Stimulated activated naive CD8-positive, alpha-beta T cell treated with anti-CD3 and anti-CD28 coated beads, Interleukin-15, amount 100 ng/mL, for 72 hours (primary cell): ENCODE data around the gene LAMC2.
"Not testable (repeated sequence)": the region's sequence is repeated elsewhere in the genome, so short reads cannot be mapped to it uniquely, and the experiment has no call there.

Experiments
- ATAC-seq: fragments of 150-1000 bp; cut with Tn5 transposase; 2 replicates; pipeline ENCODE4 v1.10.0; 2021; ENCODE audit warnings: mild to moderate bottlenecking, moderate library complexity
- DNase-seq, 2 donors: peaks; one replicate each; pipeline ENCODE4 v3.0.0; 2021 to 2022
- H3K27ac Mint-ChIP-seq, 2 donors: one replicate each; pipeline ENCODE4 v1.8.0; 2022; ENCODE audit warnings: mild to moderate bottlenecking in 2 of 2, mixed read lengths in 2 of 2, moderate library complexity in 2 of 2
- H3K27me3 Mint-ChIP-seq: one replicate; pipeline ENCODE4 v1.8.0; 2022; ENCODE audit warnings: mixed read lengths
- H3K4me1 Mint-ChIP-seq: one replicate; pipeline ENCODE4 v1.8.0; 2022; ENCODE audit warnings: mild to moderate bottlenecking, mixed read lengths
- H3K4me3 Mint-ChIP-seq, 2 donors: one replicate each; pipeline ENCODE4 v1.8.0; 2022; ENCODE audit warnings: mild to moderate bottlenecking in 2 of 2, mixed read lengths in 2 of 2, moderate library complexity in 1 of 2
- H3K9me3 Mint-ChIP-seq, 2 donors: one replicate each; pipeline ENCODE4 v1.8.0; 2022; ENCODE audit warnings: mixed read lengths in 2 of 2

LAMC2 gene

DNA sequence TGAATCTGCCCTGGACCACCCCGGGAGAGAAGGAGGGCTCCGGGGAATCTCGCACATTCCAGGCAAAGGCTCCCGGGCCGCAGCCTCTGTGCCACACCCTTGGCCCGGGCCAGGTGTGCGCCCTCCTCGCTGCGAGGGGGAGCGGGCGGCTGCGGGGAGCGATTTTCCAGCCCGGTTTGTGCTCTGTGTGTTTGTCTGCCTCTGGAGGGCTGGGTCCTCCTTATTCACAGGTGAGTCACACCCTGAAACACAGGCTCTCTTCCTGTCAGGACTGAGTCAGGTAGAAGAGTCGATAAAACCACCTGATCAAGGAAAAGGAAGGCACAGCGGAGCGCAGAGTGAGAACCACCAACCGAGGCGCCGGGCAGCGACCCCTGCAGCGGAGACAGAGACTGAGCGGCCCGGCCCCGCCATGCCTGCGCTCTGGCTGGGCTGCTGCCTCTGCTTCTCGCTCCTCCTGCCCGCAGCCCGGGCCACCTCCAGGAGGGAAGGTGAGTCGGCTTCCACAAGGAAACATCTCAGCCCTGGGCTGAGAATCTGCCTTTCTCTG, at the start of gene LAMC2:
LAMC2 (plus strand) TSS at position 324 of the 550 bp plus-strand sequence; CDS start at position 413, 89 bp downstream.
- H3K4me3 Mint-ChIP-seq, result peak within 1 kb of the TSS; percentile 50 to 72
- DNase-seq, result peak; percentile 8 to 17
- H3K27ac Mint-ChIP-seq, result peak within 1 kb of the TSS; percentile 37 to 78
- H3K27me3 Mint-ChIP-seq, result peaks cover 43% of the 10 kb centered on the region
- peak; percentile 85 for ATAC-seq
- H3K4me1 Mint-ChIP-seq, result peaks cover 15% of the 10 kb centered on the region
- no peaks in the 10 kb centered on the region for H3K9me3 Mint-ChIP-seq

DNA sequence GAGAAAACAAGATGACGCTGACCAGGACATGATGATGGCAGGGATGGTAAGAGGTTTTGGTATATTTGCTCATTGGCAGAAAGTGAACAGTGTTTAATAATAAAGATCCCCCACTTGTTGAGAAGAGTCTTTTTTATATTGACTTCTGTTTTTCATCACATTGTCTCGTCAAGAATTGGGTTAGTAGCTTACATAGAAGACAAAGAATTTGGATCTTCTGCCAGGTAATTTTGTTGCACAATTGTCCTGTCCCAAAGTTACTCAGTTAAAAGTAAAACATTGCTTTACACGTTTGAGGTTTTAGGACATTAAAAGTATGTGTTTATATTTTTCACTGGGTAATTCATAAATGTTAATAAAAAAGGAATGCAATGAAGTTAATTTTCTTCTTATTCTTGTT, 48.3 kb upstream of the LAMC2 start:
- Mint-ChIP-seq H3K4me3 (no peak overlapping the region), H3K4me1 (no peaks in the 10 kb centered on the region), H3K27me3 (peaks cover 8% of the 10 kb centered on the region), H3K9me3 (no peaks in the 10 kb centered on the region), H3K27ac (no peak overlapping the region)
- DNase-seq (no peak), ATAC-seq (no peak)

DNA sequence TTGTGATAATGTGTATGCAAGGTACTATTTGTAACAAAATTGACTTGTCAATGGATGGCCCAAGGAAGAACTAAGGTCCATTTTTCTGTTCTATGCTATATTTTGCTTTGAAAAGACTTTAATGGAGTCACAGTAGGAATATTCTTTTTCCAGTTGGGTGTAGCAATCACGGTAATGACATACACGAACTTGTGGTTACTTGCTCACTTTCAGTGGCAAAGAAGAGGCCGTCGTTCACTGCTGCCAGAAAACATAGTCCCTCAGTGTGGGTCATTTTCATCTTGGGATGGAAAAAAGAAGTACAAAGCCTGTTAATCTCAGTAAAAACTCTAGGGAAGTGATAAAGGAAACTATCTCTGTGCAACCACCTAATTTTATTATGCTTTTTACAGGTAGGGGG, 47.8 kb upstream of the LAMC2 start:
- no peak for DNase-seq
- Mint-ChIP-seq H3K27ac (no peak overlapping the region), H3K4me1 (no peaks in the 10 kb centered on the region), H3K27me3 (peaks cover 13% of the 10 kb centered on the region), H3K9me3 (no peaks in the 10 kb centered on the region), H3K4me3 (no peak overlapping the region)
- ATAC-seq, result no peak

DNA sequence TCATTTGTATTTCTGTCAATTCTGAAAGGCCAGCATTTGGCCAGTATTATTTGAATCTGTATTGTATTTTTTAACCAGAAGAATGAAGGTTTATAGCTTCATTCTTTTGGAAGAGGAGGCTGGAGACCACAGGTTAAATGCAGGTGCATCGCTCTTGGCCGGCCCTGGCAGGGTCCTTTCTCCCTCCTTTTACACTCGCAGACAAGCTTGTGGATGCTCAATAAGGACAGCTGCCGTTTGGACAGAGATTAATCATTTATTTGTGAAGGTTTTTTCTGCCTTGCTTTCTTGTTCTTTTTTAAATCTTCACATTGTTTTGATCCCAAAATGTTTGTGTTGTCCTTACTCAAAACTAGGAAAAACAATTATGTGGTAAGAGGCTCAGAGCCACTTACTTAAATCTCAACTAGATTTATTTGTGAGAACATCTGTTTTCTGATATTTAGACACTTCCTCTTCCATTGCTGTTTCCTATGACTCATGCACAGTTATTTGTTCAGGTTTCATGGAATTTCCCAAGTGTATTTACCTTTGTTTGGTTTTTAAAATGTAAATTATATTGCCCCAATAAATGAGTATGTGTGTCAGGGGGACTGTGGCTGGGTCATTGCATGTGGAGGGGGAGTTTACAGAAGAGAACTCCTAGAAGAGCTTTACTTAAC, 46.7 kb upstream of the LAMC2 start:
- peaks cover 24% of the 10 kb centered on the region for H3K27me3 Mint-ChIP-seq
- DNase-seq (no peak), ATAC-seq (no peak)
- H3K9me3 Mint-ChIP-seq, result no peaks in the 10 kb centered on the region
- H3K27ac Mint-ChIP-seq, result peak overlapping the region in 1 of 2 donors; percentile 50
- H3K4me3 Mint-ChIP-seq, result no peak overlapping the region
- H3K4me1 Mint-ChIP-seq, result no peaks in the 10 kb centered on the region

DNA sequence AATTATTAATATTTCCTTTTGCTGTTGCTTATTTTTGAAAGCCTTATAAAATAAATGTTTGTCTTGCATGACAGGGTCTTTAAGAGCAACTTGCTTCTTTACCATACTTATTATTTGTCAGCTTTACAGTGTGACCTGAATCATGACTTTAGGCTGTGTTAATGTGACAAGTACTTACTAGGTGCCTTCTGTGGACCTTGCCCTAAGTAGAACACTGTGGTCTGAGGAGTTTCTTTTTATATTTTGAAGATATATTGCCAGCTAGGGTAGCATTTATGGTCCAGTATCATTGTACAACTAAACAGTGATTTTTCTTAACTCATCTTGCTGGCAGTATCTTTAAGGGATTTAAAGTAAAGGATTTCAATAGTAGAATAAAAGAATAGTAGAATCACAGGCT, 45.4 kb upstream of the LAMC2 start:
- Mint-ChIP-seq H3K27ac (no peak overlapping the region), H3K27me3 (peaks cover 27% of the 10 kb centered on the region), H3K4me3 (no peak overlapping the region), H3K9me3 (no peaks in the 10 kb centered on the region), H3K4me1 (no peaks in the 10 kb centered on the region)
- DNase-seq (no peak), ATAC-seq (no peak)

DNA sequence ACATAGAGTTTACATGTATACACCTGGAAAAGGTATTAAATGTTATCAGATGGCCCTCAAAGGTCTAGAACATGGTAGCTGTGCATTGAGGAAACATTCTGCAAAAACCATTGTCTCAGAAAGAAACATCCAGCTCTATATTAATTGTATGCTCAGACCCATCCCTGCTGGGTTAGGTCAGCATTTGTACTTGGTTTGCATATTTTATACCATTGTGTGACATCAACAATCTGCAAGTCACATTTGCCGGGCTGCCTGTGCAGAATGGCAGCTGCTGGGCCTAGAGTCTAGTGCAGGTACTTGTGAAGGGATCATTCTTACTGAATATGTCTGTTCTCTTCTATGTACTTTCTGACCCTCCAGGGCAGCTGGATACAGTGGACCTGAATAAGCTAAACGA, 43.9 kb upstream of the LAMC2 start:
- Mint-ChIP-seq H3K9me3 (no peaks in the 10 kb centered on the region), H3K27ac (no peak overlapping the region), H3K4me3 (no peak overlapping the region), H3K4me1 (no peaks in the 10 kb centered on the region), H3K27me3 (peaks cover 27% of the 10 kb centered on the region)
- ATAC-seq (no peak), DNase-seq (no peak)

DNA sequence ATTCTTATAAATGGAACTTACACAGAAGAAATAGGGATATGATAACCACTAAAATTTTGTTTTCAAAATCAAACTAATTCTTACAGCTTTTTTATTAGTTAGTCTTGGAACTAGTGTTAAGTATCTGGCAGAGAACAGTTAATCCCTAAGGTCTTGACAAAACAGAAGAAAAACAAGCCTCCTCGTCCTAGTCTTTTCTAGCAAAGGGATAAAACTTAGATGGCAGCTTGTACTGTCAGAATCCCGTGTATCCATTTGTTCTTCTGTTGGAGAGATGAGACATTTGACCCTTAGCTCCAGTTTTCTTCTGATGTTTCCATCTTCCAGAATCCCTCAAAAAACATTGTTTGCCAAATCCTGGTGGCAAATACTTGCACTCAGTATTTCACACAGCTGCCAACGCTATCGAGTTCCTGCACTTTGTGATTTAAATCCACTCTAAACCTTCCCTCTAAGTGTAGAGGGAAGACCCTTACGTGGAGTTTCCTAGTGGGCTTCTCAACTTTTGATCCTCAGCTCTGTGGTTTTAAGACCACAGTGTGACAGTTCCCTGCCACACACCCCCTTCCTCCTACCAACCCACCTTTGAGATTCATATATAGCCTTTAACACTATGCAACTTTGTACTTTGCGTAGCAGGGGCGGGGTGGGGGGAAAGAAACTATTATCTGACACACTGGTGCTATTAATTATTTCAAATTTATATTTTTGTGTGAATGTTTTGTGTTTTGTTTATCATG, 42.3 kb upstream of the LAMC2 start:
- H3K4me3 Mint-ChIP-seq, result no peak overlapping the region
- DNase-seq (no peak), ATAC-seq (no peak)
- peaks cover 27% of the 10 kb centered on the region for H3K27me3 Mint-ChIP-seq
- no peaks in the 10 kb centered on the region for H3K4me1 Mint-ChIP-seq
- H3K9me3 Mint-ChIP-seq, result no peaks in the 10 kb centered on the region
- no peak overlapping the region for H3K27ac Mint-ChIP-seq

DNA sequence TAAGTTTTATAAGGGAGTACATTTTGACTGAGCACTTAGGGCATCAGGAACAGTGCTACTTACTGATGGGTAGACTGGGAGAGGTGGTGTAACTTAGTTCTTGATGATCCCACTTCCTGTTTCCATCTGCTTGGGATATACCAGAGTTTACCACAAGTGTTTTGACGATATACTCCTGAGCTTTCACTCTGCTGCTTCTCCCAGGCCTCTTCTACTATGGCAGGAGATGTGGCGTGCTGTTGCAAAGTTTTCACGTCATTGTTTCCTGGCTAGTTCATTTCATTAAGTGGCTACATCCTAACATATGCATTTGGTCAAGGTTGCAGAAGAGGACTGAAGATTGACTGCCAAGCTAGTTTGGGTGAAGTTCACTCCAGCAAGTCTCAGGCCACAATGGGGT, 41.3 kb upstream of the LAMC2 start:
- Mint-ChIP-seq H3K9me3 (no peaks in the 10 kb centered on the region), H3K4me3 (no peak overlapping the region), H3K4me1 (no peaks in the 10 kb centered on the region), H3K27ac (no peak overlapping the region), H3K27me3 (peaks cover 21% of the 10 kb centered on the region)
- DNase-seq (no peak), ATAC-seq (no peak)

DNA sequence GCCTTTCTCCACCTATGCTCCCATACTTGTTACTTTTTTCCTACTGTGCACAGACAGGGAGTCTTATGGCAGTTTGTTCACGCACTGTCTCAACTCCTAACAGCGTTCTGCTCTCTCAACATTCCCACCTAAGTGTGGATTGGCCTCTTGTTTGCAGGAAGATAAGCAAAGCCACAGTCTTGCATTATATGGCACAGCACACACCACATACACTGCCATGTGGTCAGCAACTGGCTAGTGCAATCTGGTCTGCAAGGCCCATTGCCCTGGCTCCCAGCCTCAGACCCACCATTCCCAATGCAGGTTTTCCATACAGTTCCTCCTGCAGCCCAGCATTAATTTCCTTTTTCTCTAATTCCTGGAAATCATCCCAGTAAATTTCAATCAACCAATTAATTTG, 38.3 kb upstream of the LAMC2 start:
- peaks cover 27% of the 10 kb centered on the region for H3K27me3 Mint-ChIP-seq
- no peak overlapping the region for H3K27ac Mint-ChIP-seq
- ATAC-seq (no peak), DNase-seq (no peak)
- no peaks in the 10 kb centered on the region for H3K9me3 Mint-ChIP-seq
- H3K4me3 Mint-ChIP-seq, result no peak overlapping the region
- H3K4me1 Mint-ChIP-seq, result no peaks in the 10 kb centered on the region

DNA sequence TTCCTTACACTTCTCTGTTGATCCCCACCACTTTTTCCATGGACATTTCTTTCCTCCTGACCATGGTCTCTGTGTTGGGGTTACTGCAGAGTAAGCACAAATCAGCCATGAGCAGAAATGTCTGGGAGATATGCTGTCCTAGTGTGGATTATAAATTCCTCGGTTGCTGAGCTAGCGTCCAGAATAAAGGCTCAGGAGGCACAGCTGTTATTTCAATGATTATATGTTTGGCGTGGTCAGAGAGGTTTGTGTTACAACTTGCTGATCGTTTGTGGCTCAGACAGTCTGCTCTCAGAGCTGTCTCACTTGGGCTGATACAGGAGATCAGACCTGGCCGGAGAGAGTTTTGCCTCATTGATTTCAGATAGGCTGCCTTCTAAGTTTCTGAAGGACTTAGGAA, 37.5 kb upstream of the LAMC2 start:
- Mint-ChIP-seq H3K9me3 (no peaks in the 10 kb centered on the region), H3K4me3 (no peak overlapping the region), H3K4me1 (no peaks in the 10 kb centered on the region), H3K27me3 (peaks cover 18% of the 10 kb centered on the region), H3K27ac (no peak overlapping the region)
- DNase-seq (no peak), ATAC-seq (no peak)

DNA sequence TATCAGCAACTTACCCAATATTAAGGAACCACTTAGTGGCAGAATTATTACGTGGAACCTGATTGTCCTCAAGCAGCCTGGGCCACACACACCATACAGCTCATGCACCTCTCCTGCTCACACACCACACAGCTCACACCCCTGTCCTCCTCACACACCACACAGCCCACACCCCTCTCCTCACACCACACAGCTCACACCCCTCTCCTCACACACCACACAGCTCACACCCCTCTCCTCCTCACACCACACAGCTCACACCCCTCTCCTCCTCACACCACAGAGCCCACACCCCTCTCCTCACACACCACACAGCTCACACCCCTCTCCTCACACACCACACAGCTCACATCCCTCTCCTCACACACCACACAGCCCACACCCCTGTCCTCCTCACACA, 36.8 kb upstream of the LAMC2 start:
- no peak overlapping the region for H3K4me3 Mint-ChIP-seq
- DNase-seq (no peak), ATAC-seq (no peak)
- no peaks in the 10 kb centered on the region for H3K4me1 Mint-ChIP-seq
- H3K27ac Mint-ChIP-seq, result peak overlapping the region in 1 of 2 donors; percentile 76
- no peaks in the 10 kb centered on the region for H3K9me3 Mint-ChIP-seq
- H3K27me3 Mint-ChIP-seq, result peaks cover 11% of the 10 kb centered on the region

DNA sequence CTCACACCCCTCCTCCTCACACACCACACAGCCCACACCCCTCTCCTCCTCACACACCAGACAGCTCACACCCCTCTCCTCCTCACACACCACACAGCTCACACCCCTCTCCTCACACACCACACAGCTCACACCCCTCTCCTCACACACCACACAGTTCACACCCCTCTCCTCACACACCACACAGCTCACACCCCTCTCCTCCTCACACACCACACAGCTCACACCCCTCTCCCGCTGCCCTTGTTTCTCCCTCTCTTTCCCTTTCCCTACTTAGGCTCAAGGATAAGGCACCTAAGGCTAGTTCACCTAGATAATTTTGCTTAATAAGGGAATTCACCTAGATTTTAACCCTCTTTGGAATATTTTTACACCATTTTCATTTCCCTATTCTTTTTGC, 36.0 kb upstream of the LAMC2 start:
- not testable (repeated sequence) for H3K9me3 Mint-ChIP-seq, H3K27me3 Mint-ChIP-seq, DNase-seq, ATAC-seq, H3K4me3 Mint-ChIP-seq, H3K4me1 Mint-ChIP-seq
- H3K27ac Mint-ChIP-seq, result peak overlapping the region in 1 of 2 donors; percentile 47

DNA sequence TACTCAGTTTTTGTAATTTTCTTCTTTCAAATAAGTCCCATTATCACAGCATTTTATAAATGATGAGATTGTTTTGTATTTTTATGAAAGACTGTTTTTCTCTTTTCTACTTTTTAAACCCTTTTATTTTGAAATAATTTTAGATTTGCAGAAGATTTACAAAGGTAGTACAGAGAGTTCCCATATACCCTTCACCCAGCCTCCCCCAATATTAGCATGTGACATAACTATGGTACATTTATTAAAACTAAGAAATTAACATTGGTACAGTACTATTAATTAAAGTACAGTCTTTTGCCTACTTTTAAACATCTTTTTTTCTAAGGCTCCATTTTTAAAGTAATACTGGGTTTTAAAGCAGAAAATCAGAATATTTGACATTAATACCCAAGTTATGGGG, 35.6 kb upstream of the LAMC2 start:
- Mint-ChIP-seq H3K9me3 (no peaks in the 10 kb centered on the region), H3K4me1 (no peaks in the 10 kb centered on the region), H3K27ac (peak overlapping the region in 1 of 2 donors; percentile 47), H3K4me3 (no peak overlapping the region), H3K27me3 (peaks cover 7% of the 10 kb centered on the region)
- ATAC-seq (no peak), DNase-seq (no peak)

DNA sequence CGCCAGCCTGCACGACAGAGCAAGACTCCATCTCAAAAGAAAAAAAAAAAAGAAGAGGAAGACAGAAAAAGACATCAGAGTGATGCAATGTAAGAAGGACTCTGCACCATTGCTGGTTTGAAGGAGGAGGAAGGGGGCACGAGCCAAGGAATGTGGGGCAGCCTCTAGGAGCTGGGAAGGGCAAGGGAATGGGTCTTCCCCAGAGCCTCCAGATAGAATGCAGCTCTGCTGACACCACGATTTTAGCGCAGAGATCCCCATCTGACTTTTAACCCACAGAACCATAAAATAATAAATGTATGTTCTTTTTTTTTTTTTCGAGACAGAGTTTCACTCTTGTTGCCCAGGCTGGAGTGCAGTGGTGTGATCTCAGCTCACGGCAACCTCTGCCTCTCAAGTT, 33.9 kb upstream of the LAMC2 start:
- peaks cover 7% of the 10 kb centered on the region for H3K27me3 Mint-ChIP-seq
- ATAC-seq (no peak), DNase-seq (no peak)
- H3K9me3 Mint-ChIP-seq, result no peaks in the 10 kb centered on the region
- H3K27ac Mint-ChIP-seq, result peak overlapping the region in 1 of 2 donors; percentile 21
- no peak overlapping the region for H3K4me3 Mint-ChIP-seq
- H3K4me1 Mint-ChIP-seq, result no peaks in the 10 kb centered on the region

DNA sequence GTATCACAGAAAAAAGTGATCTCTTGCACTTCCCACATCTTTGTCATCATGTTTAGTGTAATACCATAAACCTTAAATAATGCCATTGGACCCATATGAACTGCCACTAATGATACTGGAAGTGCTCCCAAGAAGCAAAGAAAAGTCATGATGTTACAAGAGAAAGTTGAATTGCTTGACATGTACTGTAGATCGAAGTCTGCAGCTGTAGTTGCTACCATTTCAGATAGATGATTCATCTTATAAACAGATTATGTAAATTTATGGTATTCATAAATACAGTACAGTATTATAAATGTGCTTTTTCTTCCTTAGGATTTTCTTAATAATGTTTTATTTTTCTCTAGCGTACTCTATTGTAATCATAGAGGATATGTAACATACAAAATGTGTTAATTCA, 30.1 kb upstream of the LAMC2 start:
- Mint-ChIP-seq H3K9me3 (no peaks in the 10 kb centered on the region), H3K4me1 (no peaks in the 10 kb centered on the region), H3K27ac (no peak overlapping the region), H3K4me3 (no peak overlapping the region), H3K27me3 (no peaks in the 10 kb centered on the region)
- ATAC-seq (no peak), DNase-seq (no peak)

DNA sequence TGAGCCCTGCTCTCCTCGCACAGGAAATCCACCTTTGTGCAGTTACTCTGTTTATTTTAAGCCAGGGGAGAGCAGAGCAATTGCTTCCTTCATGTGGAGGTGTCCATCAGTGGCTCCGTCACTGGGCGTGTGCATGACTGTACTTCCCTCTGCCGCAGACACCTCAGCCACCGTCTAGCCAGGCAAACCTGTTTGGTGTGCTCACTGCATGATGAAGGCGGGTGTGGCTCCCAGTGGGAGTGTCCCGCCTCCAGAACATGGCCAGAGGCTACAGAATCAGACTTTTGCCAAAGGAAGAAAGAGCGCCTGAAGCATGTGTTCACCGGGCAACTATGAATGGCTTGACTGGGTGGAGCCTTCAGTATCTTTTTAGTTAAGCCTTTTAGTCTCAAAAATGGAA, 26.1 kb upstream of the LAMC2 start:
- no peaks in the 10 kb centered on the region for H3K27me3 Mint-ChIP-seq
- no peak overlapping the region for H3K4me3 Mint-ChIP-seq
- no peak for ATAC-seq
- H3K9me3 Mint-ChIP-seq, result no peaks in the 10 kb centered on the region
- H3K4me1 Mint-ChIP-seq, result no peaks in the 10 kb centered on the region
- H3K27ac Mint-ChIP-seq, result no peak overlapping the region
- DNase-seq, result no peak
